ENCODE measurements around the gene HTATSF1.

The HTATSF1 gene

DNA sequence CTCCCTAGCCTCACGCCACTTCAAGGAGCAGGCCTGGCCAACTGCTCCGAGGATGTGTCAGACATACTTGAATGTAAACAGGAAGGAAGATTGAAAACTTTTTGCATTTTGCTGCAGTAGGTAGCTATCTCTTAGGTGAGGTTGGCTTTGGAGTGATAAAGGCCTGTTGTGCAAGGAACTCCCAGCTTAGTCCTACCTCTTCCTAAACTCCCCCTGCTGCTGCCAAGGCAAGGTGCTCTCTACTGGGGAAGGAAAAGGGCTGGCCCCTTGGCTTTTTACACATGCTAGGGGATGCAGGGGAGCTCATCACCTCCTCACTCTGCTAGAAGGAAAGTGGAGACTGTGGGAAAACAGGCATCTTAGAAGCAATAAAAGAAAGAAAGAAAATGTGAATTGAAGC, 20.4 kb upstream of the HTATSF1 start:
- TF ChIP-seq, protein P1, sequence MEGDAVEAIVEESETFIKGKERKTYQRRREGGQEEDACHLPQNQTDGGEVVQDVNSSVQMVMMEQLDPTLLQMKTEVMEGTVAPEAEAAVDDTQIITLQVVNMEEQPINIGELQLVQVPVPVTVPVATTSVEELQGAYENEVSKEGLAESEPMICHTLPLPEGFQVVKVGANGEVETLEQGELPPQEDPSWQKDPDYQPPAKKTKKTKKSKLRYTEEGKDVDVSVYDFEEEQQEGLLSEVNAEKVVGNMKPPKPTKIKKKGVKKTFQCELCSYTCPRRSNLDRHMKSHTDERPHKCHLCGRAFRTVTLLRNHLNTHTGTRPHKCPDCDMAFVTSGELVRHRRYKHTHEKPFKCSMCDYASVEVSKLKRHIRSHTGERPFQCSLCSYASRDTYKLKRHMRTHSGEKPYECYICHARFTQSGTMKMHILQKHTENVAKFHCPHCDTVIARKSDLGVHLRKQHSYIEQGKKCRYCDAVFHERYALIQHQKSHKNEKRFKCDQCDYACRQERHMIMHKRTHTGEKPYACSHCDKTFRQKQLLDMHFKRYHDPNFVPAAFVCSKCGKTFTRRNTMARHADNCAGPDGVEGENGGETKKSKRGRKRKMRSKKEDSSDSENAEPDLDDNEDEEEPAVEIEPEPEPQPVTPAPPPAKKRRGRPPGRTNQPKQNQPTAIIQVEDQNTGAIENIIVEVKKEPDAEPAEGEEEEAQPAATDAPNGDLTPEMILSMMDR (conservative IDR thresholded peaks at IDR 0.05), result peak; percentile 47
- no peak for TF ChIP-seq ZFX (IDR thresholded peaks at IDR 0.05)
- H3K27ac ChIP-seq, result no peak overlapping the region

DNA sequence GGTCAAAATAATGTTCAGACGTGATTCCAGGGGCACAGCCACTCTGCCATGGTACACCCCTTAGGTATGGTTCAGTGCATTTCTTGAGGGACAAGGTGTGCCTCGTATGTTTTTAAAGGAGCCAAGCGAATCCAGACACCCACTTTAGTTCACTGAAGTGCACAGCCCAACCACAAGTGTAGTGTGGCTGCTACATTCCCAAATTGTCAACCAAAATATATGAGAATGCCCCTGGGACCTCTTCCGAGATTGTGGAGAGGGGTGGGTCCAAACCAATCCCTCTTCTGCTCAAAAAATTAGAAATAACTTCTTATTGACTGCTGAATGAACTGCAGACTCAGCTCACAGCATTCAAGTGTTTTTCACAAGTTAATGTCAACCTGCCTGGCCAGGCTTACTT, 17.0 kb upstream of the HTATSF1 start:
- TF ChIP-seq, protein P1 (conservative IDR thresholded peaks at IDR 0.05), result no peak
- TF ChIP-seq ZFX (IDR thresholded peaks at IDR 0.05), result no peak
- no peak overlapping the region for H3K27ac ChIP-seq

DNA sequence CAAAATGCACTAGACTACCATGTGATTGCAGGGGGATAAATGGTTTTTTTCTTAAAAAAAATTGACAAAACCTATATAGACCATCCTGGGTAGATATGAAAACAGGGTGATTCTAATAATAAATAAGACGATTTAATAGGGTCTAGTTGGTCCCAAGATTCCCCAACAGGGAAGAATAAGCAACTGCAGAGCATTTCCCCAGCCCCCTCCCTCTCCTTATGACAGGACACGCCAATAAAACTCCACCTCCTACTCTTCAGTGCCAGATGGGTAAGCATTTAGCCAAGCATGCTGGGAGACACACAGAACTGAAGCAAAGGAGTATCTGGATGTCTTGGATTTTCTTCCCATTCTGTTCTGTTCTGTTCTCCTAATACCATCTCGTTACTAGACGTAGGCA, 9.7 kb upstream of the HTATSF1 start, which contains the start of gene BRS3:
Gene BRS3 (plus strand): TSS at position 301 of the 400 bp plus-strand sequence. CDS start 168 bp downstream, outside the sequence.
- no peak for TF ChIP-seq ZFX (IDR thresholded peaks at IDR 0.05)
- TF ChIP-seq, protein P1 (conservative IDR thresholded peaks at IDR 0.05), result no peak
- no peak within 1 kb of the TSS for H3K27ac ChIP-seq

DNA sequence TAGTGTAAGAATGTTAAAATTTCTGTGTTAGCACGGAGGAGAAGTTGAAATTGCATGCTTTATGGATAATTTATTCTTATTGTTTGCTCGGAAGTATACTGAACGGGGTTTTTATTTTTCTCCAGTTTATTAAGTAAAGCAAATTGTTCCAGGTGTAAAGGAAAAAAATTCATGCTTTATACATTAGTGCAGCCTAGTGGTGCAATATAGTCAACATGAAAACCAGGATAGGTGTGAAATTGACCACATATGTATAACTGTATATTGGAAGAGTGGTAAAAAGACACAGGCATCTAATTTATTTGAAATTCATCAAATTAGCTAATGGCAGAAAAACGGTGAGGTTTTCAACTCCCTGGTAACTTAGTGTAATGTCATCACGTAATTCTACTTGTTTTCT, 8.7 kb upstream of the HTATSF1 start:
- H3K27ac ChIP-seq, result no peak overlapping the region
- TF ChIP-seq ZFX (IDR thresholded peaks at IDR 0.05), result no peak
- TF ChIP-seq, protein P1 (conservative IDR thresholded peaks at IDR 0.05), result peak; percentile 15; the same call in 1 of the 2 replicates

DNA sequence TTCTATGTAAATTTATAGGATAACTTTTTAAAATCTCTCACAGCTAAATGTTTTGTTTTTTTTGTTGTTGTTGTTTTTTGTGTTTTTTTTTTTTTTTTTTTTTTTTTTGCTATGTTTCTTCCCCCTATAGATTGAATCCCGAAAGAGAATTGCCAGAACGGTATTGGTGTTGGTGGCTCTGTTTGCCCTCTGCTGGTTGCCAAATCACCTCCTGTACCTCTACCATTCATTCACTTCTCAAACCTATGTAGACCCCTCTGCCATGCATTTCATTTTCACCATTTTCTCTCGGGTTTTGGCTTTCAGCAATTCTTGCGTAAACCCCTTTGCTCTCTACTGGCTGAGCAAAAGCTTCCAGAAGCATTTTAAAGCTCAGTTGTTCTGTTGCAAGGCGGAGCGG, 5.6 kb upstream of the HTATSF1 start:
- TF ChIP-seq ZFX (IDR thresholded peaks at IDR 0.05), result no peak
- TF ChIP-seq, protein P1 (conservative IDR thresholded peaks at IDR 0.05), result peak; percentile 17
- H3K27ac ChIP-seq, result no peak overlapping the region

DNA sequence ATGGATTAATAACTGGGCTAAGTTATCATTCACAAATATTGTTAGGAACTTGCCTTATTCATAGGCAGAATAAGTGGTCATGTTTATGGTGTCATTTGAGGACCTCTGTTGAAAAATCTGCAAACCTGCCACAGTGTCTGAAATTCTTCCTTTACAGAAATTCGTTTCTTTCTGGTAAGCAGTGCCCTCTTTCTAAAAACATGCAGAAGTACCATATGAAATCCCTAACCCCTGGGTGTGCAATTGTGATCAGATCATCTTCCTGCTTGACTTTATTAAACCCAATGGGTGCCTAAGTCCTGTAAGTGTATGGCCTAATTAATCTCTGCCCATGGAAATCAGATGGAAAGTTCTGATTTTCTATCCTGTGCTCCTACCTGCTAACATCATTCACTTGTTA, 4.4 kb upstream of the HTATSF1 start:
- TF ChIP-seq ZFX (IDR thresholded peaks at IDR 0.05), result no peak
- TF ChIP-seq, protein P1 (conservative IDR thresholded peaks at IDR 0.05), result no peak
- no peak overlapping the region for H3K27ac ChIP-seq

DNA sequence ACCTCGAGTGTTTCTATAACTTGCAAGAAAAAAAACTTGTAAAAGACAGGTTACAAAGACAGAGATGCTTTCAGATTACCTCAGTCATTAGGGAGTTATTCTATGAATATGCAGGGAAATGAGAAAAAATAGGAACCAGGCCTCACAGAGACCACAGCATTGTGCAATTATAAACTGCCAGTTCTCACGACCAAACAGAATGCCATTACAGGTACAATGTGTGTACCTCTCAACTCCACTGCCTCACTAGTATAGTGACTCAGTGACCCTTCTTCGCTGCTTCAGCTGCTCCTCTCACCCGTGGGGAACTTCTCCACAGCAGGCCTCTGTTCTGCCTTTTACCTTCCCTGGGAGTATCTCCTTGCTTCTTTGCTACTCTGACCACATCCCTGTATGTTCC, 2.3 kb upstream of the HTATSF1 start:
- TF ChIP-seq, protein P1 (conservative IDR thresholded peaks at IDR 0.05), result no peak
- TF ChIP-seq ZFX (IDR thresholded peaks at IDR 0.05), result no peak
- H3K27ac ChIP-seq, result no peak overlapping the region
